ENCODE results near the gene INPP1. TPM values are rescaled to one million over a fixed set of nuclear protein-coding genes. Genes with fewer than 3 reads are reported as not detected.
"Not testable (repeated sequence)": the region's sequence is repeated elsewhere in the genome, so short reads cannot be mapped to it uniquely, and the experiment has no call there.

Gene INPP1, protein sequence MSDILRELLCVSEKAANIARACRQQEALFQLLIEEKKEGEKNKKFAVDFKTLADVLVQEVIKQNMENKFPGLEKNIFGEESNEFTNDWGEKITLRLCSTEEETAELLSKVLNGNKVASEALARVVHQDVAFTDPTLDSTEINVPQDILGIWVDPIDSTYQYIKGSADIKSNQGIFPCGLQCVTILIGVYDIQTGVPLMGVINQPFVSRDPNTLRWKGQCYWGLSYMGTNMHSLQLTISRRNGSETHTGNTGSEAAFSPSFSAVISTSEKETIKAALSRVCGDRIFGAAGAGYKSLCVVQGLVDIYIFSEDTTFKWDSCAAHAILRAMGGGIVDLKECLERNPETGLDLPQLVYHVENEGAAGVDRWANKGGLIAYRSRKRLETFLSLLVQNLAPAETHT
- 23.2 TPM in 2 replicates for total RNA-seq (2022)
- percentile 72 among the genes with signal in this experiment for Bru-seq, nascent RNA
- BruChase-seq, experiment 1, labeled RNA remaining after a 2-hour chase, result percentile 73 among the genes with signal in this experiment
- percentile 69 among the genes with signal in this experiment for BruChase-seq, experiment 2, labeled RNA remaining after a 6-hour chase
- long read RNA-seq, transcript INPP1-201 (6 exons, 1,919 nt), result major isoform, 40 of 59 reads
- long read RNA-seq, partial matches to known transcripts, result 3 of 59 reads
- long read RNA-seq, other reads (novel, unspliced or antisense), result 11 of 59 reads

DNA sequence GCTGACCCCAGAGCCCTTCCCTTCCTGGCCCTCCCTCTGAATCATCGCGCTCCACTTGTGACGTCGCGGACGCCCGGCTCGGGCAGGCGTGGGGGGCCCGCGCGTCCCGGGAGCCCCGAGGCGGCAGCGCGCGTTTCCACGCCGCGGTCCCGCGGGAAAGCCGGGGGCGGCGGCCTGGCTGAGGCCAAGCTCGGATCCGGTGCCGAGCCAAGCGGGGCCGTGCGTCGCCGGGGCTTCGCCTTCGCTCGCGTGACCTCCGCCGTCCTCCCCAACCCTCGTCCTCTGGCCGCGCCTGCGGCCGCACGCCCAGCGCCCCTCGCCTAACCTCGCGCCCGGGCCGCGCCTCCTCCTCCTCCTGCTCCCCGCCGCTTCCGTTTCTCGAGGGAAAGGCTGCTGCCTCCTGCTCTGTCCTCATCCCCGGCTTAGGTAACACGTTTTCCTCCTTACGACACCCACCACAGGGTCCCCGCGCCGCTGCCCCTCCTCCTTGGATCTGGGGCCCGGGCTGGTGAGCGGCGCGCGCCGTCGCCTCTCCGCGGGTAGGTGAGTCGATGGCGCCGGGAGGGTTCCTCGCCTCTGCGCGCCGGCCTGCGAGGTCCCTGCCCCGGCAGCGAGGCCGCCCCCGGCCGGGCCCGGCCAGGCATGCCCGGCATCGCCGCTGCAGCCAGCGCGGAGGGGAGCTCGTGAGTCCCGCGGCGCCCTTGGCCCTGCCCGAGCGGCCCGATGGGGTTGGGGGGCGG is at the start of gene INPP1:
INPP1 (plus strand) TSS at position 54 of the 740 bp plus-strand sequence. CDS start 16,514 bp downstream, outside the sequence.
- Mint-ChIP-seq H3K27me3 (ENCODE audit: insufficient read depth, unreplicated experiment) (no peaks in the 10 kb centered on the region), H3K4me1 (ENCODE audit: low read depth, unreplicated experiment) (no peaks in the 10 kb centered on the region), H3K36me3 (ENCODE audit: insufficient read depth, unreplicated experiment) (peaks cover 12% of the 10 kb centered on the region), H3K4me3 (ENCODE audit: unreplicated experiment) (peak within 1 kb of the TSS; percentile 95), H3K27ac (ENCODE audit: unreplicated experiment) (peak within 1 kb of the TSS; percentile 91), H3K9me3 (ENCODE audit: unreplicated experiment) (no peaks in the 10 kb centered on the region)
- TF ChIP-seq, protein P1, sequence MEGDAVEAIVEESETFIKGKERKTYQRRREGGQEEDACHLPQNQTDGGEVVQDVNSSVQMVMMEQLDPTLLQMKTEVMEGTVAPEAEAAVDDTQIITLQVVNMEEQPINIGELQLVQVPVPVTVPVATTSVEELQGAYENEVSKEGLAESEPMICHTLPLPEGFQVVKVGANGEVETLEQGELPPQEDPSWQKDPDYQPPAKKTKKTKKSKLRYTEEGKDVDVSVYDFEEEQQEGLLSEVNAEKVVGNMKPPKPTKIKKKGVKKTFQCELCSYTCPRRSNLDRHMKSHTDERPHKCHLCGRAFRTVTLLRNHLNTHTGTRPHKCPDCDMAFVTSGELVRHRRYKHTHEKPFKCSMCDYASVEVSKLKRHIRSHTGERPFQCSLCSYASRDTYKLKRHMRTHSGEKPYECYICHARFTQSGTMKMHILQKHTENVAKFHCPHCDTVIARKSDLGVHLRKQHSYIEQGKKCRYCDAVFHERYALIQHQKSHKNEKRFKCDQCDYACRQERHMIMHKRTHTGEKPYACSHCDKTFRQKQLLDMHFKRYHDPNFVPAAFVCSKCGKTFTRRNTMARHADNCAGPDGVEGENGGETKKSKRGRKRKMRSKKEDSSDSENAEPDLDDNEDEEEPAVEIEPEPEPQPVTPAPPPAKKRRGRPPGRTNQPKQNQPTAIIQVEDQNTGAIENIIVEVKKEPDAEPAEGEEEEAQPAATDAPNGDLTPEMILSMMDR (IDR thresholded peaks at IDR 0.05; ENCODE audit: insufficient read depth in 1 of 2, low read depth in 1 of 2, low read length in 1 of 2, severe bottlenecking in 1 of 2, unreplicated experiment in 1 of 2), result no peak
- Histone ChIP-seq H3K9me3 (no peaks in the 10 kb centered on the region), H3K36me3 (ENCODE audit: control insufficient read depth, insufficient read depth, low read length) (no peaks in the 10 kb centered on the region), H3K4me1 (no peaks in the 10 kb centered on the region), H3K27me3 (replicated peaks; ENCODE audit: control insufficient read depth, insufficient read depth, low read length) (no peaks in the 10 kb centered on the region), H3K4me3 (ENCODE audit: low read depth, low read length) (peak within 1 kb of the TSS; percentile 76)
- ChIA-PET CTCF (interaction anchor here (0.7 to 1.2 kb wide), 7 partner anchors 11 to 260 kb away, joined by 3 to 11 read pairs (median 3); partner anchors contain the start of gene HIBCH), POLR2A (interaction anchor here (0.5 to 1.2 kb wide), 2 partner anchors 24 to 668 kb away, joined by 3 to 4 read pairs; partner anchors contain the start of gene HIBCH)
- intact Hi-C loops (cut with micrococcal nuclease; ENCODE audit: unreplicated experiment), result loop anchor here (1.0 kb wide), 4 partner anchors 8 to 168 kb away; no protein-coding TSS in a partner anchor
- BruUV-seq (replicated peaks), result no TSS peak
- DNase-seq, result peak; percentile 63 to 71

DNA sequence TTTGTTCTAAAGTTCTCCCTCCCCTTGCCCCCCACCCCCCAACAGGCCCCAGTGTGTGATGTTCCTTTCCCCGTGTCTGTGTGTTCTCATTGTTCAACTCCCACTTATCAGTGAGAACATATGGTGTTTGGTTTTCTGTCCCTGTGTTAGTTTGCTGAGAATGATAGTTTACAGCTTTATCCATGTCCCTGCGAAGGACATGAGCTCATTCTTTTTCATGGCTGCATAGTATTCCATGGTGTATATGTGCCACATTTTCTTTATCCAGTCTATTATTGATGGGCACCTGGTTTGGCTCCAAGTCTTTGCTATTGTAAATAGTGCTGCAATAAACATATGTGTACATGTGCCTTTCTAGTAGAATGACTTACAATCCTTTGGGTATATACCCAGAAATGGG is 45.5 kb upstream of the INPP1 start:
- H3K27me3 Mint-ChIP-seq (ENCODE audit: insufficient read depth, unreplicated experiment); BruUV-seq (replicated peaks); H3K36me3 ChIP-seq (ENCODE audit: control insufficient read depth, insufficient read depth, low read length); H3K27ac Mint-ChIP-seq (ENCODE audit: unreplicated experiment); H3K4me3 Mint-ChIP-seq (ENCODE audit: unreplicated experiment); H3K4me3 ChIP-seq (ENCODE audit: low read depth, low read length); H3K4me1 Mint-ChIP-seq (ENCODE audit: low read depth, unreplicated experiment); POLR2A ChIA-PET; H3K9me3 ChIP-seq; intact Hi-C loops (cut with micrococcal nuclease; ENCODE audit: unreplicated experiment); H3K36me3 Mint-ChIP-seq (ENCODE audit: insufficient read depth, unreplicated experiment); H3K4me1 ChIP-seq; DNase-seq; H3K27me3 ChIP-seq (replicated peaks; ENCODE audit: control insufficient read depth, insufficient read depth, low read length): not testable (repeated sequence)
- CTCF ChIA-PET, result interaction anchor here (0.7 kb wide), 1 partner anchor 127 kb away, joined by 5 read pairs; no protein-coding TSS in a partner anchor
- peaks cover 11% of the 10 kb centered on the region for H3K9me3 Mint-ChIP-seq (ENCODE audit: unreplicated experiment)

DNA sequence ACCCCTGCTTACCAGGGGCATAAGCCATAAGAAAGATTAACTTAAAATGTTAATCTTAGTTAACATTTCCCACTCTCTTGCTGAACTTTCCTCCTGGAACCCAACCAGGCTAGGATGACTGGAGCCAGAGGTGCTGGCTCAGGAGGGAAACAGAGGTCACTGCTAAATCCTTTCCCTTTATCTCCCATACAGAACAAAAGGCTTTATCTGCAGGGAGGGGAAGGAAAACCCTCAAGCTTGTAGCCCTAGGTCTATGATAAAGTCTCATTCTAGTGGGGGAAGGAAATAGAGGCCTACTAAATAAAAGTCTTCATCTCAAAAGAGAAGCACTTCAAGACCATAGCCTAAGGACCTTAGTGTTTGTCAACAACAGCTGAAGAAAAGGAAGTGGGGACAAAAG is 42.4 kb upstream of the INPP1 start:
- H3K27me3 Mint-ChIP-seq (ENCODE audit: insufficient read depth, unreplicated experiment), result no peaks in the 10 kb centered on the region
- no peaks in the 10 kb centered on the region for H3K4me1 ChIP-seq
- intact Hi-C loops (cut with micrococcal nuclease; ENCODE audit: unreplicated experiment), result no loop called here
- no peaks in the 10 kb centered on the region for H3K27me3 ChIP-seq (replicated peaks; ENCODE audit: control insufficient read depth, insufficient read depth, low read length)
- H3K4me3 ChIP-seq (ENCODE audit: low read depth, low read length), result no peak overlapping the region
- ChIA-PET POLR2A (no interaction called here), CTCF (no interaction called here)
- no peak overlapping the region for H3K4me3 Mint-ChIP-seq (ENCODE audit: unreplicated experiment)
- no peaks in the 10 kb centered on the region; the same call in 1 of the 2 replicates for H3K36me3 ChIP-seq (ENCODE audit: control insufficient read depth, insufficient read depth, low read length)
- no peak overlapping the region for H3K27ac Mint-ChIP-seq (ENCODE audit: unreplicated experiment)
- no peaks in the 10 kb centered on the region for H3K9me3 ChIP-seq
- TF ChIP-seq, protein P1 (IDR thresholded peaks at IDR 0.05; ENCODE audit: insufficient read depth in 1 of 2, low read depth in 1 of 2, low read length in 1 of 2, severe bottlenecking in 1 of 2, unreplicated experiment in 1 of 2), result no peak
- BruUV-seq (replicated peaks), result no TSS peak
- peaks cover 11% of the 10 kb centered on the region for H3K9me3 Mint-ChIP-seq (ENCODE audit: unreplicated experiment)
- H3K4me1 Mint-ChIP-seq (ENCODE audit: low read depth, unreplicated experiment), result no peaks in the 10 kb centered on the region
- H3K36me3 Mint-ChIP-seq (ENCODE audit: insufficient read depth, unreplicated experiment), result peaks cover 10% of the 10 kb centered on the region
- DNase-seq, result no peak
